WI38 (cell line): ENCODE results near the gene SYNE1.
"Not testable (repeated sequence)": the region's sequence is repeated elsewhere in the genome, so short reads cannot be mapped to it uniquely, and the experiment has no call there.

ENCODE experiments used
- H3K4me3 ChIP-seq: 2 replicates; pipeline ENCODE4 v1.5.1; 2011; ENCODE audit warnings: low read depth, mild to moderate bottlenecking, control low read depth, low read length
- TF ChIP-seq, protein P1 (sequence below): IDR thresholded peaks from 2 replicates; pipeline ENCODE4 v1.5.1; 2012; ENCODE audit warnings: low read depth, mild to moderate bottlenecking, control low read depth, low read length

The SYNE1 gene

DNA sequence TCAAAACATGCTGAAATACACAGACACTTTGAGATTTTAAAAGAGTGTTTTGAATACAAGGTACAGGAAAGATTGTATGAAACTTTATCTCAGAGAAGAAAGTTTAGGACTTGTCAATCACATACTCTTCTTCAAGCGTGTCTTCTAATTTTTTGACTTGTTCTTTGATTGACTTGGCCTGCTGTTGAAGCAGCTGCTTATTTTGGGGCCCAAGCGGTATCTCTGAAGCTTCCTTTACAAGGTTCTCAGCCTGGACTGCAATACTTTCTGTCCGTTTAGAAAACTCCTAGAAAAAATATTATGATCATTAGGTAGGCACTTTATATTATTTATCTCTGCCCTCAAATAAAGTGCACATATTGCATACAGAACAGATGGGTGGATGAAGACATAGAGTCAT is 201.3 kb downstream of the SYNE1 start:
- H3K4me3 ChIP-seq, result no peak overlapping the region

DNA sequence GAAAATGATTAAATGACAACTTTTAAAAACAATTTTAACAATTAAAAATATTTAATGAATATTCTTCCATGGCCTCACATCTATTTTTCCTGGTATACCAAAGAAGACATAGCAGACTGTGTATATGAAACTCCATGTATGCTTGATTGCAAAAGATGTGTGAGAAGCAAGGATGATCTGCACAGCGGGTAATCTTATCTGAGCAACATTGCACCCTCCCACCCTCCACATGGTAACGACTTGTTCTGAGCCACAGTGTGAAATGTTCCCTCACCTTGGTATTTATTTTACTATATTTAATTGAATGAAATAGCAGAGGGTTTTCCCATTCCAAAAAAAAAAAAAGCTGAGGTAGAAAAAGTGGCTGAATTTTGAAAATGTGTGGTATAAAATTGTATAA is 204.4 kb downstream of the SYNE1 start:
- H3K4me3 ChIP-seq, result no peak overlapping the region
- TF ChIP-seq, protein P1, sequence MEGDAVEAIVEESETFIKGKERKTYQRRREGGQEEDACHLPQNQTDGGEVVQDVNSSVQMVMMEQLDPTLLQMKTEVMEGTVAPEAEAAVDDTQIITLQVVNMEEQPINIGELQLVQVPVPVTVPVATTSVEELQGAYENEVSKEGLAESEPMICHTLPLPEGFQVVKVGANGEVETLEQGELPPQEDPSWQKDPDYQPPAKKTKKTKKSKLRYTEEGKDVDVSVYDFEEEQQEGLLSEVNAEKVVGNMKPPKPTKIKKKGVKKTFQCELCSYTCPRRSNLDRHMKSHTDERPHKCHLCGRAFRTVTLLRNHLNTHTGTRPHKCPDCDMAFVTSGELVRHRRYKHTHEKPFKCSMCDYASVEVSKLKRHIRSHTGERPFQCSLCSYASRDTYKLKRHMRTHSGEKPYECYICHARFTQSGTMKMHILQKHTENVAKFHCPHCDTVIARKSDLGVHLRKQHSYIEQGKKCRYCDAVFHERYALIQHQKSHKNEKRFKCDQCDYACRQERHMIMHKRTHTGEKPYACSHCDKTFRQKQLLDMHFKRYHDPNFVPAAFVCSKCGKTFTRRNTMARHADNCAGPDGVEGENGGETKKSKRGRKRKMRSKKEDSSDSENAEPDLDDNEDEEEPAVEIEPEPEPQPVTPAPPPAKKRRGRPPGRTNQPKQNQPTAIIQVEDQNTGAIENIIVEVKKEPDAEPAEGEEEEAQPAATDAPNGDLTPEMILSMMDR, result no peak

More for the DNA sequence above, 201.3 kb downstream of the SYNE1 start:
- TF ChIP-seq, protein P1, result no peak

DNA sequence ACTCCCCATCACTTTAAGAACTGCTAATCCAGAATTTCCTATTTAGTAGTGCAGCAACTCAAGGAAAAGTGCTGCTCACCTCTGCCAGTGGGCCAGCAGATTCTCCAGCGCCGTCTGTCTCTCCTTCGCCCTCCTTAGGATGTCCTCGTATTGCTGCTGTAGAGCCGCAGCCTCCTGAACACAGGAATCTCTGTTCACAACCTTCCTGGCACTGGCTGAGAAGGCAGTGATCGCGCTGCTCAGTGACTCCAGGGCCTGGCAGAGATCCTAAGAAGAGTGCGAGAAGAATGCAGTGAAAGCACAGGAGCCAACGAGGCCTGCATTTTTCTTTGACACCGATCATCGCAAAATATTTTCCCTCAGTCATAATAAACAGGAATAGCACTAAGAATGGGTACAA is 209.0 kb downstream of the SYNE1 start:
- TF ChIP-seq, protein P1, result no peak
- no peak overlapping the region for H3K4me3 ChIP-seq

DNA sequence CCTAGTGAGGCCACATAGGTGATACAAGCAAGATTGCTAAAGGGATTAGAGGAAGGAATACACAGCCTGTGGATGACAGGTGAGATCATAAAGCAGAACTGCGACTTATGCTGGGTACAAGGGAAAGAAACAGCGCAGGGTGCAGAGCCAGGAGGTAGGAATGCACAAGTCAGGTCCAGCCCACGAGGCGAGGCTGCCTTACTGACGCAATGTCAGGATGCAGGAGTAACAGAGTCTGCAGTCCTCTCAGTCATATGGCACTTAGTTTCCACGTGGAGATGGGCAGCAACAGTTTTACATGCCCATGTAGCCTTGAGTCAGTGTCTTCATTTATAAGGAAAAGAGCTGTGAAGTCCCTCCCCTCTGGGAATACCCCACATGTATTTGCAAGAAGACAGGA is 210.9 kb downstream of the SYNE1 start:
- H3K4me3 ChIP-seq, result no peak overlapping the region
- TF ChIP-seq, protein P1, result no peak

DNA sequence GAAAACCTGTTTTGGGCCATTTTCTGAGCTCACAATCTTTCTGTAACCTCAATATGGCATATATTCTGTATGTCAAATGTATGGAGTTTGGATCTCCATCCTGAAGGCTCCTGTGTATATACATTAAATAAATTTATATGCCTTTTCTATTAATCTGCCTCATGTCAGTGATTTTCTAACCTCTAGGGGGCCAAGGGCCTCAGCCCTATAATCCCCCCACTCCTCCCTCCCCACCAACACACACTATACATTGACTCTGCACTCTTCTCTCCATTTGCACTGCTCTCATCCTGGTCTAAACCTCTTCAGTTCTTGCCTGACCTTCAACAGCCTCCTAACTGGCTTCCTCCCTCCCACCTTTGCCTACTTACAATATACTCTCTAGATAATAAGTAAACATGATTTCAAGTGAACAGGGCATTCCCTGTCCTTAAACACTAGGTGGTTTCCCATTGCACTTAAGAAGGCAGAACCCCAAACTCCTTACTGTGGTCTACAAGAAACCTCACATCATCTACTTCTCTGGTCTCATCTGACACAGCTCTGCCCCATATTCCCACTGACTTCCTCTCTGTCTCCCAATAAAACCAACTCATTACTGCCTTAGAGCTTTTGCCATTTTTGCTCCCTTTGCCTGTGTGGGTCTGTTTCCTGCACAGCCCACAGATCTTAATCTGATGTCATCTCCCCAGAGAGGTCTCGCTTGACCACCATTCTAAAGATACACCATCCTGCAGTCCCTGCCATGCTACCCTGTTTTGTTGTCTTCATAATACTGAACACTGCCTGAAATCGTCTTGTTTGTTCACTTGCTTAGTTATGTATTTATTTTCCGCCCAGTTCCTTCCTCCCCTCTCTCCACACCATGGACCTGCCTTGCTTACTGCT is 213.7 kb downstream of the SYNE1 start:
- TF ChIP-seq, protein P1, result no peak
- no peak overlapping the region for H3K4me3 ChIP-seq

DNA sequence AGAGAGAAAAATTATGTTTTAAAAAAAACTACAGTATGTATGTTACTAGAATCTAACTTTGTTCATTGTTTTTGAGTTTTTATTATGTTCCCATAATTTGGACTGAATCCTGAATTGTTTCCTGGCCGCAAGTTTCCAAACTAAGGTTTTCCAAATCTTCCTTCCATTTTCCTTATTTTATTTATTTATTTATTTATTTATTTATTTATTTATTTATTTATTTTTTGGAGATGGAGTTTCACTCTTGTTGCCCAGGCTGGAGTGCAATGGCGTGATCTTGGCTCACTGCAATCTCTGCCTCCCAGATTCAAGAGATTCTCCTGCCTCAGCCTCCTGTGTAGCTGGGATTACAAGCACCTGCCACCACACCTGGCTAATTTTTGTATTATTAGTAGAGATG is 215.7 kb downstream of the SYNE1 start:
- not testable (repeated sequence) for H3K4me3 ChIP-seq

DNA sequence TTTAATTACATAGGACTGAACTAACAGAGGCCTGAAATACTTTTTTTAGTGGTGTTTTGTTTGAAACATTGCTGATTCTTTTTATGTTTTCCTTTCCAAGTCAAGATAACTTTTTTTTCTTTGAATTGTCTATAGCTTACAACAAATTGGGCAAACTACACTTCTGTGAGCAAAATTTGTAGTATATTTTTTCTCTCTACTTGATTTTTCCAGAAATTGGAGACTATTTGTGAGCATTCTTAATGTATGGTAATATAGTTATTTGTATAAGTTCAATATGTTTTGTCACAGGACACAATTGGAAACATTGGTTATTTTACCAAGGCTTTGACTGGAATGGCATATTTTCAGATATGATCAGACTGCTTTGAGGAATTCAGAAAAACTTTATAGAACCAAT is 216.5 kb downstream of the SYNE1 start:
- TF ChIP-seq, protein P1, result no peak
- H3K4me3 ChIP-seq, result no peak overlapping the region

DNA sequence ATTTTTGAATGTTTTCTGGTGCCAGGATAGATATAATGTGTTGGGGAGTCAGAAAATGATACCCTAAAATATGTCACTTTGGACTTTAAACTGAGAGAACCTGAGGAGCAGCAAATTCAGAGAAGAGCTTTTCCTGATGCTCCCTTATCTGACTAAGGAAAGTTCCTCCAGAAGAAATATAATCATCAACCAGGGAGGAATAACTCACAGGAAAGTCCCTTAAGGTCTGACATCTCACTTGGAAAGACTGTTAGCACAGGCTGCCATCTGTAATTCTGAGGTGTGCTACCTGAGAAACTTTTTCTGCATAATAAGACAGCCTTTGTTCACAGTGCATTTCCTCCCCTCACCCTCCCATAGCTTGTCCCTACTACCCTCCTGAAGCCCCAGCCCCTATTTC is 218.6 kb downstream of the SYNE1 start:
- TF ChIP-seq, protein P1, result no peak
- no peak overlapping the region for H3K4me3 ChIP-seq
